Dedifferentiated amniotic fluid mesenchymal stem cell (primary cell): Measurements from ENCODE around the gene APPBP2.

Experiments
- DNase-seq: peaks from one replicate; pipeline ENCODE4 v3.0.0-alpha.2; 2016; ENCODE audit errors: extremely low spot score

Gene APPBP2

GRCh38 chr17:60393840-60394723, 132.0 kb downstream of the APPBP2 start:
- DNase-seq: no peak
